Cardiac muscle cell (in vitro differentiated cells and primary cell): ENCODE measurements around the gene GLUL. TPM values are rescaled to one million over a fixed set of nuclear protein-coding genes. Genes with fewer than 3 reads are reported as not detected.

Experiments
- DNase-seq, 2 donors: peaks; one replicate each; pipeline versions ENCODE4 v3.0.0 to v3.0.0-alpha.2; 2010 to 2017; ENCODE audit warnings: low read depth in 1 of 2, low spot score in 1 of 2
- H3K27ac ChIP-seq: fragments of 200-600 bp; sonication (generic); 2 replicates; pipeline ENCODE4 v1.5.1; 2016
- H3K27me3 ChIP-seq: fragments of 200-600 bp; sonication (generic); 2 replicates; pipeline ENCODE4 v1.6.0; 2016; ENCODE audit warnings: control low read depth
- H3K36me3 ChIP-seq: fragments of 200-600 bp; sonication (generic); 2 replicates; pipeline ENCODE4 v1.5.1; 2016; ENCODE audit warnings: control low read depth
- H3K4me1 ChIP-seq: fragments of 200-600 bp; sonication (generic); 2 replicates; pipeline ENCODE4 v1.8.1; 2017; ENCODE audit warnings: low read depth, mild to moderate bottlenecking, mixed run types
- H3K4me3 ChIP-seq: fragments of 200-600 bp; sonication (generic); 2 replicates; pipeline ENCODE4 v1.5.1; 2016; ENCODE audit warnings: mild to moderate bottlenecking
- H3K9me3 ChIP-seq: fragments of 200-600 bp; sonication (generic); 2 replicates; pipeline ENCODE4 v1.5.1; 2017; ENCODE audit warnings: low read depth, mild to moderate bottlenecking, control low read depth
- CTCF ChIP-seq: IDR thresholded peaks from 2 replicates; pipeline ENCODE4 v1.5.1; 2012; ENCODE audit warnings: low read depth, mild to moderate bottlenecking, low read length
- polyA plus RNA-seq: library from polyadenylated mRNA; unstranded; fragments of >200 nt; fragmentation: Nextera tagmentation; extraction: Ambion mirVana; gene quantifications from 2 replicates; pipeline ENCODE4 v1.2.1, GENCODE V29; 2016
- total RNA-seq: library from RNA; depleted of rRNA; stranded (reverse); fragments of >200 nt; gene quantifications from 2 replicates; pipeline ENCODE4 v1.2.3, GENCODE V29; 2016

GLUL gene
- total and polyA plus RNA-seq, 2 experiments from 2014 or later, result 132 to 166 TPM

GRCh38 chr1:182405578-182405977 is 14.0 kb upstream of the GLUL start:
- TF ChIP-seq CTCF, result no peak
- H3K27me3 ChIP-seq, result no peaks in the 10 kb centered on the region
- DNase-seq, result no peak
- no peaks in the 10 kb centered on the region for H3K36me3 ChIP-seq
- H3K9me3 ChIP-seq, result no peaks in the 10 kb centered on the region
- H3K4me3 ChIP-seq, result no peak overlapping the region
- H3K4me1 ChIP-seq, result no peaks in the 10 kb centered on the region
- H3K27ac ChIP-seq, result no peak overlapping the region

- no peak for TF ChIP-seq CTCF
- no peaks in the 10 kb centered on the region for H3K9me3 ChIP-seq
- DNase-seq, result no peak
These were observed 13.2 kb upstream of the GLUL start for GRCh38 chr1:182404781-182405180.

GRCh38 chr1:182400567-182400966 is 9.0 kb upstream of the GLUL start, which contains the start of gene TEDDM1:
Gene TEDDM1 (minus strand): TSS chr1:182400667. CDS start chr1:182400485, 182 bp downstream.
- H3K36me3 ChIP-seq, result no peaks in the 10 kb centered on the region
- H3K27me3 ChIP-seq, result peaks cover 3% of the 10 kb centered on the region
- H3K9me3 ChIP-seq, result no peaks in the 10 kb centered on the region
- TF ChIP-seq CTCF, result no peak
- no peak within 1 kb of the TSS for H3K4me3 ChIP-seq
- no peak for DNase-seq
- H3K27ac ChIP-seq, result no peak within 1 kb of the TSS
- H3K4me1 ChIP-seq, result no peaks in the 10 kb centered on the region

More at GRCh38 chr1:182404781-182405180, 13.2 kb upstream of the GLUL start:
- no peaks in the 10 kb centered on the region for H3K36me3 ChIP-seq
- no peaks in the 10 kb centered on the region for H3K4me1 ChIP-seq
- no peak overlapping the region for H3K4me3 ChIP-seq
- no peaks in the 10 kb centered on the region for H3K27me3 ChIP-seq
- H3K27ac ChIP-seq, result no peak overlapping the region

GRCh38 chr1:182397653-182398393 is 6.2 kb upstream of the GLUL start:
- H3K27ac ChIP-seq, result no peak overlapping the region
- H3K9me3 ChIP-seq, result no peaks in the 10 kb centered on the region
- H3K4me1 ChIP-seq, result no peaks in the 10 kb centered on the region
- H3K36me3 ChIP-seq, result no peaks in the 10 kb centered on the region
- no peak for TF ChIP-seq CTCF
- H3K4me3 ChIP-seq, result no peak overlapping the region
- H3K27me3 ChIP-seq, result peaks cover 3% of the 10 kb centered on the region
- DNase-seq, result no peak

- no peaks in the 10 kb centered on the region for H3K36me3 ChIP-seq
- H3K4me1 ChIP-seq, result no peaks in the 10 kb centered on the region
- DNase-seq, result no peak
- no peak overlapping the region for H3K27ac ChIP-seq
- H3K9me3 ChIP-seq, result no peaks in the 10 kb centered on the region
- no peak for TF ChIP-seq CTCF
- H3K4me3 ChIP-seq, result no peak overlapping the region
- peaks cover 3% of the 10 kb centered on the region for H3K27me3 ChIP-seq
These were observed 4.3 kb upstream of the GLUL start for GRCh38 chr1:182395906-182396305.
